ENCODE results near the gene PHLDB2. TPM values are rescaled to one million over a fixed set of nuclear protein-coding genes. Genes with fewer than 3 reads are reported as not detected.

The PHLDB2 gene
- total RNA-seq, 5 donors from 2014 or later (not counting 1 experiment from before 2014, with no cell fraction given) = 2.0 to 12.1 (median 3.9) TPM

GRCh38 chr3:111861391-111861790 lies 2.3 kb downstream of the PHLDB2 start:
- peaks cover 20 to 25% of the 10 kb centered on the region in 2 donors for H3K27me3 Mint-ChIP-seq
- WGBS (ENCODE audit: insufficient coverage) = 93% methylated on average over 4 of the region's 7 CpGs
- no peak overlapping the region for H3K27ac Mint-ChIP-seq

GRCh38 chr3:111862415-111862814 lies 3.4 kb downstream of the PHLDB2 start:
- no peaks in the 10 kb centered on the region for H3K9me3 Mint-ChIP-seq
- H3K4me1 ChIP-seq (ENCODE audit: control insufficient read depth in 1 of 2, extremely low read depth in 1 of 2, insufficient read depth in 2 of 2, low read length in 2 of 2) = peaks cover 7 to 15% of the 10 kb centered on the region in 2 experiments
- CTCF ChIA-PET = no interaction called here
- POLR2A ChIA-PET = no interaction called here
- ATAC-seq (replicated peaks in 1 of 4) = no peak
- no peak overlapping the region for H3K27ac ChIP-seq (ENCODE audit: low read length)
- peaks cover 2 to 12% of the 10 kb centered on the region in 2 experiments for H3K27me3 ChIP-seq (replicated peaks in 1 of 2; ENCODE audit: control insufficient read depth in 2 of 2, extremely low read depth in 1 of 2, insufficient read depth in 2 of 2, low read length in 1 of 2)
- H3K27ac Mint-ChIP-seq = no peak overlapping the region
- peaks cover 20 to 25% of the 10 kb centered on the region in 2 donors for H3K27me3 Mint-ChIP-seq
- H3K4me3 Mint-ChIP-seq = no peak overlapping the region
- no peak for DNase-seq
- no peaks in the 10 kb centered on the region for H3K9me3 ChIP-seq
- H3K4me1 Mint-ChIP-seq = peaks cover 16 to 20% (median 19%) of the 10 kb centered on the region in 3 donors
- no peak overlapping the region for H3K4me3 ChIP-seq (ENCODE audit: control insufficient read depth in 1 of 2, extremely low read depth in 1 of 2, low read length in 1 of 2)
- H3K36me3 Mint-ChIP-seq = no peaks in the 10 kb centered on the region
- no CpG with 5 or more reads among the region's 5 CpGs for WGBS (ENCODE audit: insufficient coverage)
- H3K36me3 ChIP-seq (ENCODE audit: control insufficient read depth in 2 of 2, extremely low read depth in 1 of 2, insufficient read depth in 1 of 2, low read length in 1 of 2) = no peaks in the 10 kb centered on the region

More at GRCh38 chr3:111861391-111861790, 2.3 kb downstream of the PHLDB2 start:
- ChIA-PET POLR2A (no interaction called here), CTCF (interaction anchor here (0.6 to 1.5 kb wide), 3 partner anchors 10 to 152 kb away, joined by 4 to 6 read pairs (median 5); no protein-coding TSS in a partner anchor)
- peaks cover 2 to 12% of the 10 kb centered on the region in 2 experiments for H3K27me3 ChIP-seq (replicated peaks in 1 of 2; ENCODE audit: control insufficient read depth in 2 of 2, extremely low read depth in 1 of 2, insufficient read depth in 2 of 2, low read length in 1 of 2)
- DNase-seq (no peak), ATAC-seq (replicated peaks in 1 of 4) (no peak)
- no peak overlapping the region for H3K27ac ChIP-seq (ENCODE audit: low read length)
- peak overlapping the region; percentile 87 to 92 (median 91) for H3K4me3 Mint-ChIP-seq
- no peaks in the 10 kb centered on the region for H3K36me3 Mint-ChIP-seq
- H3K4me1 Mint-ChIP-seq = peaks cover 16 to 20% (median 19%) of the 10 kb centered on the region in 3 donors
- H3K4me1 ChIP-seq (ENCODE audit: control insufficient read depth in 1 of 2, extremely low read depth in 1 of 2, insufficient read depth in 2 of 2, low read length in 2 of 2) = peaks cover 7 to 15% of the 10 kb centered on the region in 2 experiments
- H3K4me3 ChIP-seq (ENCODE audit: control insufficient read depth in 1 of 2, extremely low read depth in 1 of 2, low read length in 1 of 2) = no peak overlapping the region
- no peaks in the 10 kb centered on the region for H3K9me3 Mint-ChIP-seq
- no peaks in the 10 kb centered on the region for H3K9me3 ChIP-seq
- no peaks in the 10 kb centered on the region for H3K36me3 ChIP-seq (ENCODE audit: control insufficient read depth in 2 of 2, extremely low read depth in 1 of 2, insufficient read depth in 1 of 2, low read length in 1 of 2)

- H3K4me3 ChIP-seq (ENCODE audit: control insufficient read depth in 1 of 2, extremely low read depth in 1 of 2, low read length in 1 of 2) = no peak overlapping the region
- ChIA-PET CTCF (interaction anchor here in 1 of 2 donors (0.6 kb wide), 1 partner anchor 32 kb away, joined by 4 read pairs; no protein-coding TSS in a partner anchor), POLR2A (no interaction called here)
- H3K27me3 ChIP-seq (replicated peaks in 1 of 2; ENCODE audit: control insufficient read depth in 2 of 2, extremely low read depth in 1 of 2, insufficient read depth in 2 of 2, low read length in 1 of 2) = peaks cover 2 to 12% of the 10 kb centered on the region in 2 experiments
- H3K27ac ChIP-seq (ENCODE audit: low read length) = no peak overlapping the region
- H3K36me3 ChIP-seq (ENCODE audit: control insufficient read depth in 2 of 2, extremely low read depth in 1 of 2, insufficient read depth in 1 of 2, low read length in 1 of 2) = no peaks in the 10 kb centered on the region
- H3K4me3 Mint-ChIP-seq = no peak overlapping the region
- DNase-seq (no peak), ATAC-seq (replicated peaks in 1 of 4) (no peak)
- peaks cover 20 to 23% of the 10 kb centered on the region in 2 donors for H3K27me3 Mint-ChIP-seq
- H3K9me3 ChIP-seq = no peaks in the 10 kb centered on the region
- H3K36me3 Mint-ChIP-seq = no peaks in the 10 kb centered on the region
- H3K4me1 Mint-ChIP-seq = peaks cover 16 to 19% (median 18%) of the 10 kb centered on the region in 3 donors
- WGBS (ENCODE audit: insufficient coverage) = 95% methylated on average over 3 of the region's 3 CpGs
- H3K9me3 Mint-ChIP-seq = no peaks in the 10 kb centered on the region
- H3K27ac Mint-ChIP-seq = no peak overlapping the region
- peaks cover 7 to 15% of the 10 kb centered on the region in 2 experiments for H3K4me1 ChIP-seq (ENCODE audit: control insufficient read depth in 1 of 2, extremely low read depth in 1 of 2, insufficient read depth in 2 of 2, low read length in 2 of 2)
These were observed 3.9 kb downstream of the PHLDB2 start for GRCh38 chr3:111862974-111863373.

GRCh38 chr3:111863942-111864694 lies 5.1 kb downstream of the PHLDB2 start:
- POLR2A ChIA-PET = no interaction called here

GRCh38 chr3:111864821-111865656 lies 6.0 kb downstream of the PHLDB2 start:
- no peak for ATAC-seq (replicated peaks in 1 of 4)
- no peaks in the 10 kb centered on the region for H3K36me3 Mint-ChIP-seq
- H3K36me3 ChIP-seq (ENCODE audit: control insufficient read depth in 2 of 2, extremely low read depth in 1 of 2, insufficient read depth in 1 of 2, low read length in 1 of 2) = no peaks in the 10 kb centered on the region
- H3K27ac ChIP-seq (ENCODE audit: low read length) = no peak overlapping the region
- 100% methylated on average over 2 of the region's 6 CpGs for WGBS (ENCODE audit: insufficient coverage)
- ChIA-PET POLR2A (interaction anchor here in 1 of 2 donors (0.5 kb wide), 1 partner anchor 148 kb away, joined by 4 read pairs; no protein-coding TSS in a partner anchor), CTCF (interaction anchor here in 1 of 2 donors (0.5 kb wide), 1 partner anchor 1182 kb away, joined by 4 read pairs; no protein-coding TSS in a partner anchor)
- H3K4me1 Mint-ChIP-seq = peaks cover 11 to 13% (median 12%) of the 10 kb centered on the region in 3 donors
- no peak overlapping the region for H3K4me3 Mint-ChIP-seq
- H3K27me3 ChIP-seq (replicated peaks in 1 of 2; ENCODE audit: control insufficient read depth in 2 of 2, extremely low read depth in 1 of 2, insufficient read depth in 2 of 2, low read length in 1 of 2) = peaks cover 2 to 4% of the 10 kb centered on the region in 2 experiments
- peaks cover 16 to 20% of the 10 kb centered on the region in 2 donors for H3K27me3 Mint-ChIP-seq
- H3K9me3 Mint-ChIP-seq = no peaks in the 10 kb centered on the region
- no peaks in the 10 kb centered on the region for H3K9me3 ChIP-seq
- H3K4me3 ChIP-seq (ENCODE audit: control insufficient read depth in 1 of 2, extremely low read depth in 1 of 2, low read length in 1 of 2) = no peak overlapping the region
- no peak for DNase-seq
- H3K4me1 ChIP-seq (ENCODE audit: control insufficient read depth in 1 of 2, extremely low read depth in 1 of 2, insufficient read depth in 2 of 2, low read length in 2 of 2) = peaks cover 5 to 6% of the 10 kb centered on the region in 2 experiments
- no peak overlapping the region for H3K27ac Mint-ChIP-seq

More at GRCh38 chr3:111863942-111864694, 5.1 kb downstream of the PHLDB2 start:
- ATAC-seq (replicated peaks in 1 of 4) (no peak), DNase-seq (no peak)
- Histone ChIP-seq H3K27ac (ENCODE audit: low read length) (no peak overlapping the region), H3K9me3 (no peaks in the 10 kb centered on the region), H3K4me3 (ENCODE audit: control insufficient read depth in 1 of 2, extremely low read depth in 1 of 2, low read length in 1 of 2) (no peak overlapping the region), H3K4me1 (ENCODE audit: control insufficient read depth in 1 of 2, extremely low read depth in 1 of 2, insufficient read depth in 2 of 2, low read length in 2 of 2) (peaks cover 7 to 11% of the 10 kb centered on the region in 2 experiments), H3K27me3 (replicated peaks in 1 of 2; ENCODE audit: control insufficient read depth in 2 of 2, extremely low read depth in 1 of 2, insufficient read depth in 2 of 2, low read length in 1 of 2) (peaks cover 2 to 10% of the 10 kb centered on the region in 2 experiments), H3K36me3 (ENCODE audit: control insufficient read depth in 2 of 2, extremely low read depth in 1 of 2, insufficient read depth in 1 of 2, low read length in 1 of 2) (no peaks in the 10 kb centered on the region)
- Mint-ChIP-seq H3K9me3 (no peaks in the 10 kb centered on the region), H3K4me1 (peaks cover 11 to 16% (median 14%) of the 10 kb centered on the region in 3 donors), H3K4me3 (no peak overlapping the region), H3K27me3 (peaks cover 17 to 20% of the 10 kb centered on the region in 2 donors), H3K36me3 (no peaks in the 10 kb centered on the region), H3K27ac (no peak overlapping the region)
- WGBS (ENCODE audit: insufficient coverage) = no CpG with 5 or more reads among the region's 2 CpGs
- CTCF ChIA-PET = interaction anchor here in 1 of 2 donors (0.5 kb wide), 1 partner anchor 438 kb away, joined by 3 read pairs; no protein-coding TSS in a partner anchor
